Activated CD4-positive, alpha-beta T cell treated with anti-CD3 and anti-CD28 coated beads, Interleukin-2, amount 50 U/mL, for 1 hour (primary cell): ENCODE data around the gene OR2D2.
"Not testable (repeated sequence)": the region's sequence is repeated elsewhere in the genome, so short reads cannot be mapped to it uniquely, and the experiment has no call there.

Source experiments
- DNase-seq: peaks from one replicate; pipeline ENCODE4 v3.0.0-alpha.2; 2020

The OR2D2 gene, protein sequence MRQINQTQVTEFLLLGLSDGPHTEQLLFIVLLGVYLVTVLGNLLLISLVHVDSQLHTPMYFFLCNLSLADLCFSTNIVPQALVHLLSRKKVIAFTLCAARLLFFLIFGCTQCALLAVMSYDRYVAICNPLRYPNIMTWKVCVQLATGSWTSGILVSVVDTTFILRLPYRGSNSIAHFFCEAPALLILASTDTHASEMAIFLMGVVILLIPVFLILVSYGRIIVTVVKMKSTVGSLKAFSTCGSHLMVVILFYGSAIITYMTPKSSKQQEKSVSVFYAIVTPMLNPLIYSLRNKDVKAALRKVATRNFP

DNA sequence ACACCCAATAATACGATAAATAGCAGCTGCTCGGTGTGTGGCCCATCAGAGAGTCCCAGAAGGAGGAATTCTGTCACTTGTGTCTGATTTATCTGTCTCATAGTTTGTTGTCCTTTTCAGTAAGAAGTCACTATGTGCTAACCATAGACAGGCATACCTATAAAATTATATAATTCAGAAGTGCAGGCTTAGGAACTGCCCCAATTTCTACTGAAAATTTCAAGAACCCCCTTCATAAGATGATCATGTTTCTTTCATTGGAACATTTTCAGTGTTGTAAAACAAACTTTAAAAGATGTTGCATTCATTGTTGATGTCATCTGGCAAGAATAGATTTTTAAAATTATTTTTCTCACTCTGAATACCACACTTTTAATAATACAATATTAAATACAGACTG is at the start of gene OR2D2:
Gene OR2D2 (minus strand): TSS at position 101 of the 400 bp plus-strand sequence. CDS start 0 bp downstream, at position 101.
- no peak for DNase-seq

DNA sequence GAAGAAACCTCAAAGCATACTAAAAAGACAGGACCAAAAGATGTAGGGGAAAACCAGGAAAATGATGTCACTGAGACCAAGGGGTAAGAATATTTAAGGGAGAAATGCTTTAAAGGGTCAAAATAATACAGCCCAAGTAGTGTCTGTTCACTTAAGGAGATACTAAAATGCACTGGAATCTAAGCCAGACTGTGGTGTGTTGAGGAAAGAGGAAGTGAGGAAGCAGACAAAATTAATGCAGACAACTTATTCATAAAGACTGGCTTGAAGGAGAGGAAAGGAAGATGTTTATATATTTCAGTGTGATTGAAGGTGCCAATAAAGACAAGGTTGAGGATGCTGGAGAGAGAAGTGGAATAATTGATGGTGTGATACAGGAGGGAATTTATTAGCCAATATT is 49.7 kb upstream of the OR2D2 start:
- DNase-seq: no peak

DNA sequence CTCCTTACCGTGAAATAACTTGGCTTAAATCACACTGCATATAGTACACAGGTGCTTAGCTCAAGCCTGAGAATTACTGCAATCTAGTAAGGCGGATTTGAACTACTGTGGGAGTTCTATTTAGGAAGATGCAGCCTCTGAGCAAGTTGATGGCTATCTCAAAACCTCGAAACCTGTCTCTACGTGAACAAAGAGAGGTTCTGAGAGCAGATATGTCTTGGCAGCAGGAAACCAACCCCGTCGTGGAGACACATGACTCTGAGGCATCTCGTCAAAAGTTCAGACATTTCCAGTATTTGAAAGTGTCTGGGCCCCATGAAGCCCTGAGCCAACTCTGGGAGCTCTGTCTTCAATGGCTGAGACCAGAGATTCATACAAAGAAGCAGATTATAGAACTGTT is 39.8 kb upstream of the OR2D2 start:
- DNase-seq: no peak

DNA sequence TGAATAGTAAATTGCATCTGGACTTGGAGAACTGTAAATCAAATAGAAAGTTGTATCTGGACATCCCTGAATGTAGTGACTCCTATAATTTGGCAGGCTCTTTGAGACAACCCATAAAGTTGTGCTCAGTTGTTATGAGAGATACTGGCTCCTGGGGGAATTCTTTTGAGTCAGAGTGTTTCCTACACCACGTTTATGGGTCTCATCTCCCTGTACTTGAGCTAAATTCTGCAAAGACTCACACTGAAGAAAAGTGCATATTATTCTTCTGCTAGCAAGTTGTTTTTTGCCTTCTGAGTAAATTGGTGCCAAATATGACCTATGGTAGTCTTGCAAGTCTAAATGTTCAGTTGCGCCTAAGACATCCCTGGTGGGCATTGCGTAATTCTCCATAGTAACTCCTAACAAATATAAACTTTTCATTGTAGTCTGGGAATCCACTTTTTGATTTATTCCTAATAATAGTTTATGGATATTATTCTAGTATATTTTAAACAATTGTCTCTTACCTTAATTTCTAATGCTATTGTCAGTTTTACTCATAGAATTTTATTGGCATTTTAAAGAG is 38.9 kb upstream of the OR2D2 start:
- DNase-seq: no peak

DNA sequence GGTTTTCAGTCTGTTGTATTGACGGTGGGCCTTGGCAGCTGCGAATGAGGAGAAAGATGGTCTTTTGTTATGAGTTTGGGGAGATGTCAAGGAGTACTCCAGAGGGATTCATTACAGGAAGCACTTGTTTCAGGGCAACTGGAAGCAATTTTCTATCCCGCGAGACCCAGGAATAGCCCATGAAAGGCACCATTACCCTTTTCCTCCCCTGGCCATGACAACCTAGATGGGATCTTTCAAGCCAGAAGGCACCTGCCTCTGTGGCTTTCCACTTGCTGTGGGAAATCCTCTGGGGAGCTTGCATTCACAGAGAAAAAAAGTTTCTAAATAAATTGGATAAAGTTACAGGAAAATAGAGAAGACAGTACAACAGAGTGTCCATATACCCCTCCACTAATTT is 36.6 kb upstream of the OR2D2 start:
- no peak for DNase-seq

DNA sequence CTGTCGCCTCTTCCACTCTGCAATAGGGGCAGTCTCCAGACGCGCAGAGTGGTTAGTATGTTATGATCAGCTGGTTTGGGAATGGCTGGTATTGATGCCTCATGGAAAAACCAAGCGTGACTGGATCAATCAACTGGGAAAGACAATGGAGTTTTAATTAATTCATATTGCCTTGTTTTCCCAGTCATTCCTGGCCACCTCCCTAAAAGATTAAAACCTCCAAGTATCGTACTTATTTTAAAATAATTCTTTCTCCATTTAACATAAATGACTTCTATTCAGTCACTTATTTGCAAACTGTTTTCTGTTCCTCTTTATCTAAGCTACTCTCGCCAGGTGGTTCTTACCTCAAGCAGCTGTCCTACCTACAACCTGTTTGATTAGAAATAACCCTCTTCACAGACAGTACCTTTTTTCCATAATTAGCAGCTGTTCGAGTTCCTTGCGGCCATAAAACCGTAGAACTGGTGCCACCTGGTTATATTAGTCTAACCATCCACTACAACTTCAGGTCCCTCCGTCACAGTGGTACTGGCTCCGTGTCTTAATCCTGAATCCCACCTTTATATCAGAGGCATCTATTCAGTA is 34.8 kb upstream of the OR2D2 start:
- DNase-seq: no peak

DNA sequence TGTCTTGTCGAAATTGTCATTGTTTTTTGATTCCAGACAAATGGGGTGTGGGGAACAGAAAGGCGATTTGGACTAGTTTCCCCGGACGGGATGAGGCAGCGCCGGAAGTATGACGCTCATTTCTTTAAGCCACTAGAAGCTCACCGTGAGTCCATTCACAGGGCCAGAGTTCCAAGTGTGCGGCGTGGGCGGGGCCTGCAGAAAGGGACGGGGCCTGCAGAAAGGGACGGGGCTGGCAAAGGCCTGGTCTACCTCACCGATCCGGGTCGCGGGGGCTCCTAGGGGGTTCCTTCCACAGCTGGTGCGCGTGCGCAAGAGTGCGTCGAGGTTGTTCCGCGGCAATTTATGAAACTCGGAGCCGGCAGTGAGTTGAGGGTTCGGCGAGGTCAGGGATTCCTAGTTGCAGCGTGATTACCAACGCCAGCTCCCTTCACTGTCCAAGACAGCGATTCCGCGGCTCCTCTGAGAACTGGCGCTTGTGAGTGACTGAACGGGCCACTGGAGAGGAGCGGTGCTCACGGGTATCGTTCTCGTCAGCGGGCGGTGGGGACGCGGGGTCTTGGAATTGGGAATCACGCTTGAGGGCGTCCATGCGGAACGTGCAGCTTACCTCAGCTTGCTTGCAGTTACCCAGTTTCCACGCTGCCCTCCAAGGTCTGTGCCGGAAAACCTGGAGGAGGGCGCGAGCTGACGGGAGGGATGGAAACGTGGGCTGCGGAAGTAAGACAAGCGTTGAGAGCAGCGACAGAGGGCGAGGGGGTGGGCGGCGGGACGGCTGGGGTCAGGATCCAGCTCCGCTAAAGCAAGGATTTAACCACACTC is 34.1 kb upstream of the OR2D2 start, which contains the start of gene ZNF215:
Gene ZNF215 (plus strand): TSS at position 219 of the 822 bp plus-strand sequence. CDS start 5,847 bp downstream, outside the sequence.
- peak; percentile 0 for DNase-seq

DNA sequence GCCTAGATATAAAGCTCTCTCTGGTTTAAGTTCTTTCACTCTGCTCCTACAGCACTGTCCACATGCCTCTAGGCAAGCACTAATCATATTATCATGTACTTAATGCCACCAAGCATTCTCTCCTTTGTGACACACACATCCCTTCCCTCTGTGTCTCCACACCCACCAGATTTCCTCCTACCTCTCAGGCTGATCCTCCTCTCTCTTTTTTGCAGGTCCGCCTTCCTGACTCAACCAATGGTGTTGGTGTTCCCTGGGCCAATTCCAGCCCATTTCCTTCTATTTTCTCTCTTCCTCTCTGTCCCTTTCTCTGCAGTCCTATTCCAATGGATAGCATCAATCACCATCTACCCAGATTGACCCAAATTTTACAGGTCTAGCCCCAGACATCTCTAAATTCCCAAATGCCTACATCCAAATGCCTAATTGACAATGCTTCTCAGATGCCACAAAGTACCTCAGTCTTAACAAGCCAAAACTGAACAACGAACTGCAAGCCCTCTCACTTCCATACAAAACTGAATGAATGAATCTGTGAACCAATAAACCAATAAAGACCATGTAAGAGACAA is 33.4 kb upstream of the OR2D2 start:
- DNase-seq: no peak

DNA sequence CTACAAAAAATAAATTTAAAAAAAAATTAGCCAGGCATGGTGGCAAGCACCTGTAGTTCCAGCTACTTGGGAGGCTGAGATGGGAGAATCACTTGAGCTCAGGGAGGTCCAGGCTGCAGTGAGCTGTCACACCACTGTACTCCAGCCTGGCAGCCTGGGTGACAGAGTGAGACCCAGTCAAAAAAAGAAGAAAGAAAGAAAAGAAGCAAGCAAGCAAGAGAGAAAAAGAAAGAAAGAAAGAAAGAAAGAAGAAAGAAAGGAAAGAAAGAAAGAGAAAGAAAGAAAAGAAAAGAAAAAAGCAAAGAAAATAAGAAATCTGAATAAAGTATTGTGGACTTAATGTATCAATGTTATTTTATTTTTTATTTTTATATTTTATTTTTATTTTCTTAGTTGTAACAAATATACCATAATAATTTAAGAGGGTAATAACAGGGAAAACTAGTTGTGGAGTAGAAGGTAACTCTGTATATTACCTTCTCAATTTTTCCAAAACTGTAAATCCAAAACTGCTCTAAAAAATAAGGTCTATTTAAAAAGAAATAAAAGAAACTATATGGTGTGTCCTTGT is 32.8 kb upstream of the OR2D2 start:
- DNase-seq: no peak

DNA sequence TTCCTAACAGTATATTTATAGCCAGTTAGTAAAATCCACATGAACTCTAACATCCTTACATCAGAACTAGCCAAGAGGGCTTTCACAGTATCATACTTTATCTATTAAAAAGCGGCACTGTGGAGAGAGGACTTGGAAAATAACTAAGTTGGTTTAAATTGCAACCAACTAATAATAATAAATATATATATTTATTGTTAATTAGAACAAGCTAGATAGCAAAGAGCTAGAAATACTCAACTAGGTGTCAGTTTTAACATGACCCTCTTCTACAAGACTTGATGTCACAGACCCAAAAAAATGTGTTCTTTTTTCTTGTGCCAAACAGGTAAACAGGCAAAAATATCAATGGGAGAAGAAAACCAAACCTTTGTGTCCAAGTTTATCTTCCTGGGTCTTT is 28.4 kb upstream of the OR2D2 start, which contains the start of gene OR2D3:
Gene OR2D3 (plus strand): TSS at position 301 of the 400 bp plus-strand sequence. CDS start 0 bp downstream, at position 301.
- DNase-seq: no peak

DNA sequence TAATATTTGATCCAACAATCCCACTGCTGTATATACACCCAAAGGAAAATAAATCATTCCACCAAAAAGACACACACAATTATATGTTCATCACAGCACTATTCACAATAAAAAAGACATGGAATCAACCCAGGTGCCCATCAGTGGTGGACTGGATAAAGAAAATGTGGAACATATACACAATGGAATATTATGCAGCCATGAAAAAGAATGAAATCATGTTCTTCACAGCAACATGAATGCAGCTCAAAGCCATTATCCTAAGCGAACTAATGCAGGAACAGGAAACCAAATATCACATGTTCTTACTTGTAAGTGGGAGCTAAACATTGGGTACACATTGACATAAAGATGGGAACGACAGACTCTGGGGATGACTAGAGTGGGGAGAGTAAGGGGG is 27.4 kb upstream of the OR2D2 start:
- no peak for DNase-seq

DNA sequence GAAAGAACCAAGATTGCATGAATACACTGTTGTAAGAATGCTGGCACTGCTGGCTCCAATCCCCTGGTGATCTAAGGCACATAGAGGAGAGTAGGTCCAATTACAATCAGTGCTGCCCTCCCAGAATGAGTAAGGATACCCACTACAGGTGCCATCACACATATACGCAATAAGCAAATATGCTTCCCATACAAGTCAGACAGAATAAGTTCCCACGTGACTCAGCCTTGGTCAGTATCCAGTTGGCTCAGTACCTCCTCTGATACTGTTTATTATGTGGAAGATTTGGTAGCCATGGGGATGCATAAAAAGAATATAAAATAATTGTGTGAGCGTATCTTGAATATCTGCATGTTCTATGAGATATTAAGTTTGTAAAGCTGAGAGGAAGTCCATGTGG is 19.6 kb upstream of the OR2D2 start:
- no peak for DNase-seq

DNA sequence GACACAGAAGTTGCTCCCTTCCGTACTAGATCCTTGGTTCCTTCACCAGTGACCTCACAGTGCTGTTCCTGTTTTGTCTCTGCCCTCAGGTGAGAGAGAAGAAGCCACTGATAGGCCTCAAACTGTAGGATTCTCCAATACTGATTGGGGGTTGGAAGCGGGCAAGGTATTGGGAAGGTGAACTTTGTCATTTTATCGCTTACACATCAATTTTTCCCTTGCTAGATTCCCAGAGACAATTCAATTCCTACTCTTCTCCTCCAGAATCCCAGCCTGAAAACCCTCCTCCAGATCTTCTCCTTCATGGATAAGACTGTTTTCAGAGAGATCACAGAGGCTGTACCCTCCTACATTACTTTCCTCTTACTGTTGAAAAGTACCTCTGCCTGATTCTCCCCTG is 19.1 kb upstream of the OR2D2 start:
- DNase-seq: no peak

DNA sequence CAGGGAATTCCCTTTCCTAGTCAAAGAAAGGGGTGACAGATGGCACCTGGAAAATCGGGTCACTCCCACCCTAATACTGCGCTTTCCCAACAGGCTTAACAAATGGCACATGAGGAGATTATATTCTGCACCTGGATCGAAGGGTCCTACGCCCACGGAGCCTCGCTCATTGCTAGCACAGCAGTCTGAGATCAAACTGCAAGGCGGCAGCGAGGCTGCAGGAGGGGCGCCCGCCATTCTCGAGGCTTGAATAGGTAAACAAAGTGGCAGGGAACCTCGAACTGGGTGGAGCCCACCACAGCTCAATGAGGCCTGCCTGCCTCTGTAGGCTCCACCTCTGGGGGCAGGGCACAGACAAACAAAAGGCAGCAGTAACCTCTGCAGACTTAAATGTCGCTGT is 12.5 kb upstream of the OR2D2 start:
- not testable (repeated sequence) for DNase-seq

DNA sequence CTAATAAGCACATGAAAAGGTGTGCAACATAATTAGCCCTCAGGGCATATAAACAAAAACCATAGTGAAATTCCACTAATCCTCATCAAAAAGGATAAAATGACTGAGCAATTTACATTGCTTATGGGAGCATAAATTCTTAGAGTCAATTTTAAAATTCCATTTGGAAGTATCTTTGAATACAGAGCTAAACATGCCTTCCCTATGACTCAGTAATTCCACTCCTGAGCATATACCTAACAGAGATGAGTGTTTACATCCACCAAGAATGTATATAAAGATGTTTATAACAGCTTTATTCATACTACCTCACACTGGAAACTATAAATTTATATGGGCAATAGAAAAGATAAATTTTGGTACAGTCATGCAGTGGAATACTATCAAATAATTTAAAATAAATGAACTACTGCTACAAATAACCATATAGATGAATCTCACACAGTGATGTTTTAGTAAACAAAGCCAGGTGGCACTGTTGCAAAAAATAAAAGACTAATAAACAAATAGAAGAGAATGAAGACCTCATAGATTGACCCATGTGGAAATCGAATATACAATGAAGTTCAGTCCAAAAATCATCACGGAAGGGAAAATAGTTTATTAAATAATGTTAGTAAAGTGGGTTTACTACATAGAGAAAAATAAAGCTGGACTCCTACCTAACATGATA is 8.2 kb upstream of the OR2D2 start:
- no peak for DNase-seq

DNA sequence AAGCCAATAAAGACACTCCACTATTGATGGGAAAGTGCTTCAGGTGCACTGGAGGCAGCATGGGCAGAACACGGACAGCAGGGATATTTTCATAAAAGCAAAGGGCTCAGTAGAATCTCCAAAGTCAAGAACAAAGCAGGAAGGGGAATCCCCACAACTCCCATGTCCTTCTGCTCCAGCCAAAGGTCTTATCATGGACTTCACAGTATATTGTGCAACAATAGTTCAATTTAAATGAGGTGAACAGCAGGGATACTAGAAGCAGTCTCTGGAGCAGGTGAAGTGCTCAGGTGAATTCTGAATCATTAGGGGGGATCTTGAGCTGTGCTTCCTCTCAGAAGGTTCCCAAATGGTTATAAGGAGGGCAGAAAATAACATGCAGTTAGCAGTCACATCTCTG is 6.6 kb upstream of the OR2D2 start:
- no peak for DNase-seq

DNA sequence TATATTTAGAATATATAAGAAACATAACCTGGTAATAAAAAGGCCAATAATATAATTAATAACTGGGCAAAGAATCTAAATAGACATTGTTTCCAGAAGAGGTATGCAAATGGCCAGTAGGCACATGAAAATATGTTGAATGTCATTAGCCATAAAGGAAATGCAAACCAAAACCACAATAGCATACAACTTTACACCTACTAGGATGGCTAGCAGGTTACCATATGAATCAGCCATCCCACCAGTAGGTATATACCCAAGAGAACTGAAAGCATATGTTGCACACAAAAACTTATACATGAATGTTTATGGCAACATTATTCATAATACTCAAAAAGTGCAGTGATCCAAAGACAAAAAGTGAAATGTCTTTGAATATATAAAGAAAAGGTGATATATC is 2.7 kb upstream of the OR2D2 start:
- DNase-seq: no peak

DNA sequence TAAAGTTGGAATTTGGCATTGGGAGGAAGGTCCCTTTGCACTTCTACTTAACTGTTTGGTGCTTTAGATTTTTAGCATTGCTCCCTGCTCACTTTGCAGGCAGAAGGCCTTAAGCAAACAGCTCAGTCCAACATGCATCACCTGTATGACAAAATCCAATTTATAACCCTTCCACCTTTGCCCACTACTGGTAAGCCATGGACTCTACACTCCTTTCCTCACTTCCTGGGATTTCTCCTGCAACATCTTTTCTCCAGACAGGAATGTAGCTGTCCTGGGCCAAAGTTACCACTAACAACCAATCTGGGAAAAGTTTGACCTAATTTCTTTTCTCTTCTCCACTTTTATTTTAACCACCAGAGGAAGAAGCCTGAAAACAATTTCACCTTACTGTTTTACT is 1.8 kb upstream of the OR2D2 start:
- no peak for DNase-seq

DNA sequence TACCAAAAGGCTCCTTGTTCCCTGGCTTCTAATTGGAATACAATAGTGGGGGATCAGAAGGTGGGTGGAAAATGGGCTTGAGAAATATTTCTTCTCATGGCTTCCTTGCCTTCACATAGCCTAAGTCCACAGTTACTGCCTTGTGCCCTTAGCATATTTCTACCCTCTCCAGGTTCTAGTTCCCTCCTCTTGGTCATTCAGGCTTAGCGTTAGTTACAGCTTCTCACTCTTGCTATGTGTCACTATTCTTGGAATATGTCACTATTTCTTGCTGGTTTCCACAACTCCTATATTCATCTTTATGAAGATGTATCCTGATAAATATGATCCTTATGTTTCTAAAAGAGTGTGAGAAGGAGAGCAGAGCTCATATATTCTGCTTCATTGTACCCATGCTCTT is 2.5 kb downstream of the OR2D2 start:
- no peak for DNase-seq

DNA sequence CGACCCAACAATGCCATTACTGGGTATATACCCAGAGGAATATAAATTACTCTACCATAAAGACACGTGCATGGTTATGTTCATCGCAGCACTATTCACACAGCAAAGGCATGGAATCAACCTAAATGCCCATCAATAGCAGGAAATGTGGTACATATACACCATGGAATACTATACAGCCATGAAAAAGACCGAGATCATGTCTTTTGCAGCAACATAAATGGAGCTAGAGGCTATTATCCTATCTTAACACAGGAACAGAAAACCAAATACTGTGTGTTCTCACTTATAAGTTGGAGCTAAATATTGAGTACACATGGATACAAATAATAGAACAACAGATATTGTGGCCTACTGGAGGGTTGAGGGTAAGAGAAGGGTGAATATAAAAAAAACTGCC is 3.5 kb downstream of the OR2D2 start:
- no peak for DNase-seq

DNA sequence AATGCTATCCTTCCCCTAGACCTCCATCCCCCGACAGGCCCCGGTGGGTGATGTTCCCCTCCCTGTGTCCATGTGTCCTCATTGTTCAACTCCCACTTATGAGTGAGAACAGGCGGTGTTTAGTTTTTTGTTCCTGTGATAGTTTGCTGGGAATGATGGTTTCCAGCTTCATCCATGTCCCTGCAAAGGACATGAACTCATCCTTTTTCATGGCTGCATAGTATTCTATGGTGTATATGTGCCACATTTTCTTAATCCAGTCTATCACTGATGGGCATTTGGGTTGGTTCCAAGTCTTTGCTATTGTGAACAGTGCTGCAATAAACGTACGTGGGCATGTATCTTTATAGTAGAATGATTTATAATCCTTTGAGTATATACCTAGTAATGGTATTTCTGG is 4.6 kb downstream of the OR2D2 start:
- not testable (repeated sequence) for DNase-seq

DNA sequence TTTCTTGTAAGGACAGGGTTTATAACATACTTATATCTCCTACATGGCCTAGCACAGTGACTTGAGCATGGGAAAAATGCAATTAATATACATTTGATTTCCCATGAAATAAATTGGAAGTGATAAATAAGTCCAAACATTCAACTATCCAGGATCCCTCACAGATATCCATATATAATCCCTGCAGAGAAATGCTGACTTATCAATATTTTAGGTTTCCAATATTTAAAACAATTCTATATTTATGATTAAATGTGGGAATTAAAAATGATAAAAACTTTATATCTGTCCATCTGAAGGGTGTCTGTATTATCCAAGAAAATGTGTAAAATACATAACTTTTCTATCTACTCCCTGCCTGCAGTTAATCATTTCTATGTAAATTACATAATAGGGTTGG is 9.5 kb downstream of the OR2D2 start:
- no peak for DNase-seq
